NCI-H1092 treated with DMSO at 0.1 percent for 48 hours (cell line): ENCODE data around the gene PIP4P1.
A peak's percentile ranks its signal among the peaks of the same experiment; 100 is the strongest.
"Not testable (repeated sequence)": the region's sequence is repeated elsewhere in the genome, so short reads cannot be mapped to it uniquely, and the experiment has no call there.

ENCODE experiments used
- DNase-seq: peaks from one replicate; lab custom pipeline; 2025; lab: John Stamatoyannopoulos, UW

PIP4P1 gene

DNA sequence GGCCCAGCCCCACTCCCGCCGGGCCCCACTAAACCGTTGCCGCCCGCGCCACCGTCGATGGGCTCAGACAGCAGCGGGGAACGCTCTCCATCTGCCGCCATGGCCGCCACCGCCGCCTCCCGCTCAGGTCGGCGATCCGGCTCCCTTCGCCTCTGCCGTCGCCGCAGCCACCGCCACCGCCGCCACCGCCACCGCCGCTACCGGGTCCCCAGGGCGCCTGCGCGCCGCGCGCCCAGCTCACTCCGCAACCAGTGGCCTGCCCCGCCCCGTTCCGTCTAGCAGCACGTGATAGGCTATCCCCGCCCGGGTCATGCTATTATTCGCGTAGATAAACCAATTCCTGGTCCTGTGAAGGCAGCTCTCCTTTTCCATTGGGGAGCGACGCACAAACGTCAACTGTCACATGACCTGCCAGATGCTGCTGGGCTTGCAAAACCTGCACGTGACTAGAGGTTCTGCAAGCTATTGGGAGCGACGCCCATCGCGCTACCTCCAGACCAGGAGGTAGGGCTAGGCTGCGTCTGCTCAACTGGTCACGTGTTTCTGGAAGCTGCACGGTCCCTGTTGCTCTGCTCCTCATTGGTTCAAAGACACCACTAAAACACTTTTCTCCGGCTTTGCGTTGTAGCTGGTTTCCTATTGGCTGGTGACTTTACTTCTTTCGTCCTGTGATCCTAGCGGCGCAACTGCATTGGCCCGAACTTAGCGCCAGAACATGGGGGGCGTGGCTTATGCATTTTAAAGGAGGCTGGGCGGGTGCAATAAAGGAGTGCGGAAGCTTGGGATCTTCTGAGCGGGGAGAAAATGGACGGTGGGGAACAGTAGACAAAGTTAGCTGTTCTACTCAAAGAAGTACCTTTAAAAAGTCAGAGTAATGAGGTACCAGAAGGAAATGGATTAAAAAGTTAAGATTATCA lies at the start of gene PIP4P1:
TSS of gene PIP4P1 (minus strand) at position 210 of the 917 bp plus-strand sequence. CDS start at position 101, 109 bp downstream.
- peak; percentile 100 for DNase-seq

DNA sequence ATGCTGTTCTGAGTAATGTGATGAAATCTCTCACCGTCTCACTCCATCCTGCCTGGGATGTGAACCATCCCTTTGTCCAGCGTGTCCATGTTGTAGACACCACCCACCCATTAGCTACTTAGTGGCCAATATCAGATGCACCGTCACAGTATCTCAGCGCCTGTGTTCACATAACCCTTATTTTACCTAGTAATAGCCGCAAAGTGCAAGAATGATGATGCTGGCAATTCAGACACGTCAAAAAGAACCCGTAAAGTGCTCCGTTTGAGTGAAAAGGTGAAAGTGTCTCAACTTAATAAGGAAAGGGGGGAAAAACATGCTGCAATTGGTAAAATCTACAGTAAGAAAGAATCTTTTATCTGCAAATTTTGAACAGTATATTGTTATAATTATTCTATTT lies 47.1 kb upstream of the PIP4P1 start:
- DNase-seq: no peak

GRCh38 chr14:20507537-20507936 lies 46.3 kb upstream of the PIP4P1 start:
- DNase-seq: not testable (repeated sequence)

- DNase-seq: not testable (repeated sequence)
Measured at GRCh38 chr14:20506752-20507151, 45.5 kb upstream of the PIP4P1 start.

DNA sequence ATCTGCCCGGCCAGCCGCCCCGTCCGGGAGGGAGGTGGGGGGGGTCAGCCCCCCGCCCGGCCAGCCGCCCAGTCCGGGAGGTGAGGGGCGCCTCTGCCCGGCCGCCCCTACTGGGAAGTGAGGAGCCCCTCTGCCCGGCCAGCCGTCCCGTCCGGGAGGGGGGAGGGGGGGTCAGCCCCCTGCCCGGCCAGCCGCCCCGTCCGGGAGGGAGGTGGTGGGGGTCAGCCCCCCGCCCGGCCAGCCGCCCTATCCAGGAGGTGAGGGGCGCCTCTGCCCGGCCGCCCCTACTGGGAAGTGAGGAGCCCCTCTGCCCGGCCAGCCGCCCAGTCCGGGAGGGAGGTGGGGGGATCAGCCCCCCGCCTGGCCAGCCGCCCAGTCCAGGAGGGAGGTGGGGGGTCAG lies 45.0 kb upstream of the PIP4P1 start:
- DNase-seq: not testable (repeated sequence)

- no peak for DNase-seq
Measured at GRCh38 chr14:20503898-20504297, 42.7 kb upstream of the PIP4P1 start.

- no peak for DNase-seq
Measured at GRCh38 chr14:20501346-20501745, 40.1 kb upstream of the PIP4P1 start.

GRCh38 chr14:20499881-20500280 lies 38.6 kb upstream of the PIP4P1 start:
- DNase-seq: no peak

DNA sequence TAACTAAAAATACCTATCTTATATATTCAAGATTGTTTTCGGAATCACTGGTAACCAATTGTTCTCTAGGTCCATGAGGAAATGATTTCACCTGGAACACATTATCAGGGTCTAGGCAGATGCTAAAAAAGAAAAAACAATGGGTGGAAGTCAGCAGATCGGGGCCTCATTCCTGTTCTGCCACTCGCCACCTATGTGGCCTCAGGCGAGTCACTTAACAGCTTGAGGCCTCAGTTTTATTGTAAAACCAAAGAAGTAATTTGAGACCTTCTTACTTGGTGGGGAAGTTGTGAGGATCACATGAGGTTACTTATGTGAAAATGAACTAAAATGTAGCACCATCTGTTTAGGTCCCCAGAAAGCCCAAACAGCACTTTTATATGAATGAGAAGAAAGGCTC lies 37.9 kb upstream of the PIP4P1 start:
- DNase-seq: no peak

DNA sequence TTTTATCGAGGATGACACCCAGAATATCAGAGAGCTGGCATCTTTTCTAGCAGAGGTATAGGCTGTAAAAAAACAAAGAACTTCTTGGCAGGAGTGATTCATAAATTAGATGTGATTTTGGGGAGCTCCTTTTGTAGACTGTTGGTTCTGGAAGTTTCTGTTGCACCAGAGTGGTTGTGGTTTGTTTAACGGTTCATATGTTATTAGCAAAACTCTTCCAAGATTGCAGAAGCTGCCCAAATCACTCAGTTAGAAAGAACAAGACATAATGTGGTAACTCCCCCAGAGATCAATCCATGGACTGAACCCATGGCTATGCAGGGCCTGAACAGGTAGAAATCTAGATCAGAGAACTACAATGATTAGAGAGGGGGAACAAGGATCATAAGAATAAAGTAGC lies 37.4 kb upstream of the PIP4P1 start:
- no peak for DNase-seq

DNA sequence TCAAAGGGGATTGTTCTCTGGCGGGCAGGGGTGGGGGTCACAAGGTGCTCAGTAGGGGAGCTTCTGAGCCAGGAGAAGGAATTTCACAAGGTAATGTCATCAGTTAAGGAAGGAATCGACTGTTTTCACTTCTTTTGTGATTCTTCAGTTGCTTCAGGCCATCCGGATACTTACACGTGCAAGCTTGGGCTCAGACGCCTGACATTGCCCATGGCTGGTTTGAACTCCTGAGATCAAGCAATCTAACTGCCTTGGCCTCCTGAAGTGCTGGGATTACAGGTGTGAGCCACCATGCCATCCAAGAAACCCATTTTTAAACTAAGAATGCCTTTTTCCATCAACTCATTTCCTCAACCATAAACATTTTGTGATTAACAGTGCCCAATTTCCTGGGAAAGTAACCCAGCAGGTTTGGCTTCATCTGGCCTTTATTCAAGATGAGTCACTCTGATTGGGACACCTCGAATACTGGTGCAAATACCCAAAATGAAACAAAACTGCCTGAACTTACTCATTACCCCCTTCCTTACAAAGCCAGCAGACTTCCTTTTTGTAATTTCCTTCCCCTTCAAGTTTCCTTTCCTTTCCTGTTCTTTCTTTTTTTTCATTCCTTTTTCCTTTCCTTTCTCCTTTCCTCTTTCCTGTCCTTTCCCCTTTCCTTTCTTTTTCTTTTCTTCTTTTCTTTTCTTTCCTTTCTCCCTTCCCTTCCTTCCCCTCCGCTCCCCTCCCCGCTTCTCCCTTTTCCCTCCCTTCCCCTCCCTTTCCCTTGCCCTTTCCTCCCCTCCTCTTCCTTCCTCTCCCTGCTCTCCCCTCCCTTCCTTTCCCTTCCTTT lies 33.9 kb upstream of the PIP4P1 start:
- DNase-seq: no peak

DNA sequence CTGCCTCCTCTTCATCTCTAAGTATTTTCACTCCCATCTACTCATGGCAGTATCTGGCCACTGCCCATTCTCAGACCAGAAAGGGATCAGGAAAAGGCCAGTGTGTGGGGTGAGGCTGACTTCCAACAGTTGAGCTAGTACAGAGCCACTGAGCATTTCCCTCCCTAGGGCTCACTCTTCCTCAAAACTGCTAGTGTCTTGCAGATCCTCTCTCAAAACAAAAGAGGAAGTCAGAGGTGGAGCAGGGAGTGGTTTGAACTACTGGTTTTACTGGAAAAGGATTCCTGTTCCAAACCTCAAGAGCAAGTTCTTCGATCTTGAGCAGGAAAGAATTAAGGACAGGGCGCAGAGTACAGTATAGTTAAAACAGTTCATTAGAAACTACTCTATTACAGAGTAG lies 32.4 kb upstream of the PIP4P1 start:
- no peak for DNase-seq

- DNase-seq: no peak
Measured at GRCh38 chr14:20492486-20492885, 31.3 kb upstream of the PIP4P1 start.

DNA sequence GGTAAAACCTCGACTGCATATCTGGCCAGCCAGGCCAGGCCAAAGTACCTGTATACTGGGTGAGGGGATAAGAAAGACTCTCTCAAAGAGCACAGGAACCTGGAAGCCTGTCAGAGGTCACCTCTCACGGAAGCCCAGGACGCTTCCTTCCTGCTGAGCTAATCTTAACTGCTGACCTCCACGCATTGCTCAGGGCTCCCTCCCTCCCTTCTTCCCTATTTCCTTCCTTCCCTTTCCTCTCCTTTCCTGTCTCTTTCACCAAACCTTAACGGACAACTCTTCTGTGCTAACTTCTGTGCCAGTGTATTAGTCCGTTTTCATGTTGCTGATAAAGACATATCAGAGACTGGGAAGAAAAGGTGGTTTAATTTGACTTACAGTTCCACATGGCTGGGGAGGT lies 29.3 kb upstream of the PIP4P1 start:
- DNase-seq: no peak

GRCh38 chr14:20489093-20489994 lies 28.1 kb upstream of the PIP4P1 start:
- DNase-seq: no peak

- DNase-seq: no peak
Measured at GRCh38 chr14:20487396-20487725, 26.1 kb upstream of the PIP4P1 start.

DNA sequence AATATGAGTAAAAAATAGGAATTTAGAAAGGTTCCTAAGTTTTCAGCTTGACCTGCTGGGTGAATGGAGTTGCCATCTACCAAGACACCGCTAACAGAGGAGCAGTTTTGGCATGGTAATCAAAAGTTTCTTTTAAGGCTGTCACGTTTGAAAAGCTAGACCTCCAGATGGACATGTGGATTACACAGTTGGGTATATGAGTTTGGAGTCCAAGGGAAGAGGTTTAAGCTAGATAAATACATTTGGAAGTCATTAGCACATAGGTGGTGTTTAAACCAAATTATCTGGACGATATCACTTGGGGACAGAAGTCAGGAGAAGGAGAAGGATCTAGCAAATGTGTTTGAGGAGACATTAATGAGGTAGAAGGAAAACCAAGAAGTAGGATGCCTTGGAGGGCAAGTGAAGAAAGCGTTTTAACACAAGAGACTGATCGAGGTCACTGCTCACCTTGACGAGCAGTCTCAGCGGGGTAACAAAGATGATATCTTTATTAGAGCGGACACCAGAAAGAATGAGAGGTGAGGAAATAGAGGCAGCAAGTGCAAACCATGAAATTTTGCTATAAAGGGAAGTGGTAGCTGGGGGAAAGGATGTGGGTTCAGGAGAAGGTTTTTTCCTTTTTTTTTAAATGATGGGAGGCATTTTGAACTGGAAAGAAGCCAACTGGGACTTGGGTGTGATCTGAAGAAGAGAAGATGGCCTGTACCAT lies 25.6 kb upstream of the PIP4P1 start:
- no peak for DNase-seq

GRCh38 chr14:20485900-20486299 lies 24.7 kb upstream of the PIP4P1 start:
- no peak for DNase-seq

- DNase-seq: no peak
Measured at GRCh38 chr14:20482382-20482781, 21.1 kb upstream of the PIP4P1 start.

DNA sequence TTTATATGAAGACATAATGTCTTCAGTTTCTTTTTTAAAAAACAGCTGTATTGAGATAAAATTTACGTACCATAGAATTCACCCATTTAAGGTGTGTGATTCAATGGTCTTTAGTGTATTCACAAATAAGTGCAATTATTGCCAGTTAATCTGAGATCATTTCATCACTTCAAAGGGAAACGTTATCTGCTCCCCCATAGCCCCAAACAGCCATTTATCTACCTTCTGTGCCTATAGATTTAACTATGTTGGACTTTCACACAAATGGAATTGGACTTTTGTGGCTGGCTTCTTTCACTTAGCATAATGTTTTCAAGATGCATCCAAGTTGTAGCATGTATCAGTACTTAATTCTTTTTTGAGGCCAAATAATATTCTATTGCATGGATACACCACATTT lies 17.7 kb upstream of the PIP4P1 start:
- no peak for DNase-seq

DNA sequence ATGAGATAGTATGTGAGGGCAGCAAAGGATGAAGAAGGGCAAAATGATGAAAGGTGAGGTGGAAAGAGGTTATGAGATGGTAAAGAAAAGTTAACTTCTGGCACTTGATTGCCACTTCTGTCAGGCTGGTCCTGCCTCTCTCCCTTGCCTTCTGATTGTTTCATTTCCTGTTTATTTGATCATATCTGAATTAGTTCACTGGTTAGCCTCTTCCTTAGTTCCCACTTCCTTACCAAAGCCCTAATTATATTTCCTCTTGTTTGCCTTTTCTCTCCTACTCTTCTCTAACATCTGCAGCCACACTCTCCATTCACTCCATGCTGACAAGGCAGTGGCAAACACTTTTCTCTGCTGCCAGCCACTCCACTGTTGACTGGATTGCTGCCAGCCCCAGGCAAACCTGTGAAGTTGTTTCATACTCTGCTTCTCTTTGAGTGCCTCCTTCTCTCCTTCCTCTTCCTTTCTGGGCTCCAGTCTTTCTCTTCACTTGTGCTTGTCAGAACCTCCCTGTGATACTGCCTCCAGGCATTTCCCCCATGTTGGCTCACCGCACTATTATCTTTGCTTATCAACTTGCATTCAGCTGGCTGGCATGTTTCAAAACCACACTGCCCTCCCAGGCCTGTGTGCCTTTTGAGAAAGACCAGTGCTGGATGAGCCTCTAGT lies 16.1 kb upstream of the PIP4P1 start:
- DNase-seq: peak; percentile 9
